ENCODE data around the gene CRIM1.
A peak's percentile ranks its signal among the peaks of the same experiment; 100 is the strongest.

Gene CRIM1

GRCh38 chr2:36389091-36389564 lies 33.5 kb downstream of the CRIM1 start:
- TF ChIP-seq CSDC2 (CRISPR knock-in tag; IDR thresholded peaks at IDR 0.05) (peak; percentile 39; the same call in 1 of the 2 replicates), ISL1 (CRISPR knock-in tag; IDR thresholded peaks at IDR 0.05) (0 out of 2 replicates have a peak, but pooled peaks have one; percentile 20), TOX (CRISPR knock-in tag; IDR thresholded peaks at IDR 0.05; ENCODE audit: borderline replicate concordance) (no peak)
- peak; percentile 54 for ATAC-seq

- no peak for TF ChIP-seq PPARA (CRISPR knock-in tag; IDR thresholded peaks at IDR 0.05; ENCODE audit: borderline replicate concordance)
- no peak for TF ChIP-seq TOX (CRISPR knock-in tag; IDR thresholded peaks at IDR 0.05; ENCODE audit: borderline replicate concordance)
Observed at GRCh38 chr2:36389577-36389976, 34.0 kb downstream of the CRIM1 start.

GRCh38 chr2:36392571-36393255 lies 37.1 kb downstream of the CRIM1 start:
- ATAC-seq: no peak
- TF ChIP-seq CSDC2 (CRISPR knock-in tag; IDR thresholded peaks at IDR 0.05) (no peak), ISL1 (CRISPR knock-in tag; IDR thresholded peaks at IDR 0.05) (no peak), ZFP30 (CRISPR knock-in tag; IDR thresholded peaks at IDR 0.05) (no peak), RARB (CRISPR knock-in tag; IDR thresholded peaks at IDR 0.05) (no peak), ESRRG (CRISPR knock-in tag; IDR thresholded peaks at IDR 0.05) (no peak), ZNF565 (CRISPR knock-in tag; conservative IDR thresholded peaks at IDR 0.05; ENCODE audit: low read depth) (no peak), PATZ1 (CRISPR knock-in tag; IDR thresholded peaks at IDR 0.05; ENCODE audit: borderline replicate concordance) (no peak), CREB5 (CRISPR knock-in tag; IDR thresholded peaks at IDR 0.05; ENCODE audit: low read depth) (no peak), POU6F1 (CRISPR knock-in tag; IDR thresholded peaks at IDR 0.05; ENCODE audit: borderline replicate concordance, low read depth) (no peak), TOX (CRISPR knock-in tag; IDR thresholded peaks at IDR 0.05; ENCODE audit: borderline replicate concordance) (no peak), TCF4 (CRISPR knock-in tag; IDR thresholded peaks at IDR 0.05; ENCODE audit: borderline replicate concordance) (no peak)

More at GRCh38 chr2:36389577-36389976, 34.0 kb downstream of the CRIM1 start:
- peak; percentile 1 for ATAC-seq

- ATAC-seq: no peak
- no peak for TF ChIP-seq ZNF70 (CRISPR knock-in tag; IDR thresholded peaks at IDR 0.05)
- TF ChIP-seq PATZ1 (CRISPR knock-in tag; IDR thresholded peaks at IDR 0.05; ENCODE audit: borderline replicate concordance): no peak; the same call in 1 of the 2 replicates
- no peak for TF ChIP-seq OSR1 (CRISPR knock-in tag; IDR thresholded peaks at IDR 0.05)
- TF ChIP-seq CREB5 (CRISPR knock-in tag; IDR thresholded peaks at IDR 0.05; ENCODE audit: low read depth): no peak
- TF ChIP-seq PPARA (CRISPR knock-in tag; IDR thresholded peaks at IDR 0.05; ENCODE audit: borderline replicate concordance): no peak
- no peak for TF ChIP-seq TCF4 (CRISPR knock-in tag; IDR thresholded peaks at IDR 0.05; ENCODE audit: borderline replicate concordance)
- no peak for TF ChIP-seq CSDC2 (CRISPR knock-in tag; IDR thresholded peaks at IDR 0.05)
- no peak for TF ChIP-seq POU6F1 (CRISPR knock-in tag; IDR thresholded peaks at IDR 0.05; ENCODE audit: borderline replicate concordance, low read depth)
- no peak for TF ChIP-seq CSRNP3 (CRISPR knock-in tag; IDR thresholded peaks at IDR 0.05)
- TF ChIP-seq SNAI2 (CRISPR knock-in tag; IDR thresholded peaks at IDR 0.05): no peak
- TF ChIP-seq RARB (CRISPR knock-in tag; IDR thresholded peaks at IDR 0.05): no peak
- TF ChIP-seq TOX (CRISPR knock-in tag; IDR thresholded peaks at IDR 0.05; ENCODE audit: borderline replicate concordance): no peak
Observed at GRCh38 chr2:36393738-36394256, 38.2 kb downstream of the CRIM1 start.
